COLO829 (cell line): ENCODE data around the gene LENG8.
"Not testable (repeated sequence)": the region's sequence is repeated elsewhere in the genome, so short reads cannot be mapped to it uniquely, and the experiment has no call there.

Source experiments
- DNase-seq: peaks from one replicate; pipeline ENCODE4 v3.0.0; 2012; ENCODE audit warnings: low spot score

Gene LENG8

GRCh38 chr19:54462047-54462654 lies 13.2 kb downstream of the LENG8 start:
- DNase-seq, result no peak

GRCh38 chr19:54462655-54463530 lies 13.9 kb downstream of the LENG8 start:
- no peak for DNase-seq

GRCh38 chr19:54463531-54464043 lies 14.6 kb downstream of the LENG8 start, which contains the start of gene LENG9:
Gene LENG9, minus strand, starts transcription at chr19:54463778. Its CDS starts 252 bp downstream, at chr19:54463526.
- no peak for DNase-seq

DNA sequence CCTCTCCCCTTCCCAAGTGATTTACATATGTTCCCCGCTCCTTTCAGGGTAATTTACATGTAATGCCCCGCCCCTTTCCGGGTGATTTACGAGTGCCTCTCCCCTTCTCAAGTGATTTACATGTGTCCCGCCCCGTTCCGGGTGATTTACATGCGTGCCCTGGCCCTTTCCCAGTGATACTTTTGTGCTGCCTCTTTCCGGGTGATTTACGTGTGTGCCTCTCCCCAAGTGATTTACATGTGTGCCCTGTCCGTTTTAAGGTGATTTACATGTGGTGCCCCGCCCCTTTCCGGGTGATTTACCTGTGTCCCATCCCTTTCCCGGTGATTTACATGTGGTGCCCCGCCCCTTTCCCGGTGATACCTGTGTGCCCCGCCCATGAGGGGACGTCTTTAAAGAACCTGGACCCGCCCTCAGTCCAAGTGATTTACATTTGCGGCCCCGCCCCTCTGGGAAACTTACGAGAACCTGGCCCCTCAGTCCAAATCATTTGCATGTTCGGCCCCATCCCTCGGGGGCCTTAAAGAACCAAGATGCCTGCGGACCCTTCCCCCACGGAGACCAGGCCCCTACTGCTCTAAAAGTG lies 15.1 kb downstream of the LENG8 start:
- peak; percentile 98 for DNase-seq

DNA sequence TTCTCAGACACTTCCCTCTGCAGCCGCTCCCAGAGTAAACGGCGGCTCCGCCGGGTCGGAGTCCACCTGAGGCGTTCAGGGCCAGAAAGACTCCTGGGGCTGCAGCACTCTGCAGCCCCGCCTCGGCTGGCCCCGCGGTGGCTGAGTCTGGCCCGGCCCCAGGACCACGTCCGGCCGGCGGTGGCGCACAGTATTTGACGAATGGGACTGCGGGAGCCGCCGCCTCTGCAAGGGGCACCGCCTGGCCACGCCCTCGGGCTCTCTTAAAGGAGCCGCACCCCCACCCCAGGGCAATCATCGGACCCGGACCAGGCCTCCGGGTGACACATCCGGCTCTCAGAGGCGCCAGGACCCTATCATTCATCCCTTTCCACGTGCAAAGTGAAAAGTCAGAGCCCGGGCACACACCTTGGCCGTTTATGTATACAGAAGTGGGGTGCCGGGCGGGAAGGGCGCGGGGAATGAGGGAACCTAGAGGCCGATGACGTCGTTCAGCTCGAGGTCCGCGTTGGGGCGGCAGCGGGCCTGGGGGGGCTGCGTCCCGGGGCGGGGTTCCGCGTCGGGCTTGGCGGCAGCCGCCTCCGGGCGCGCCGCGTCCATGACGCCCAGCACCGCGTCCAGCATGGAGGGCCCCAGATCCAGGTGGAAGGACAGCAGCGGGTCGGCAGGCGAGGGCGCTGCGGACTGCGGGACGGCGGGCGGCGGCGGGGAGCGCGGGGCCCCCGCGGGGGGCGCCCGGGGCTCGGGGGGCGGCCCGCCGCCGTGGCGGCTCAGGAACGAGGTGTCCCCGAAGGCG lies 15.8 kb downstream of the LENG8 start:
- peak; percentile 64 for DNase-seq

DNA sequence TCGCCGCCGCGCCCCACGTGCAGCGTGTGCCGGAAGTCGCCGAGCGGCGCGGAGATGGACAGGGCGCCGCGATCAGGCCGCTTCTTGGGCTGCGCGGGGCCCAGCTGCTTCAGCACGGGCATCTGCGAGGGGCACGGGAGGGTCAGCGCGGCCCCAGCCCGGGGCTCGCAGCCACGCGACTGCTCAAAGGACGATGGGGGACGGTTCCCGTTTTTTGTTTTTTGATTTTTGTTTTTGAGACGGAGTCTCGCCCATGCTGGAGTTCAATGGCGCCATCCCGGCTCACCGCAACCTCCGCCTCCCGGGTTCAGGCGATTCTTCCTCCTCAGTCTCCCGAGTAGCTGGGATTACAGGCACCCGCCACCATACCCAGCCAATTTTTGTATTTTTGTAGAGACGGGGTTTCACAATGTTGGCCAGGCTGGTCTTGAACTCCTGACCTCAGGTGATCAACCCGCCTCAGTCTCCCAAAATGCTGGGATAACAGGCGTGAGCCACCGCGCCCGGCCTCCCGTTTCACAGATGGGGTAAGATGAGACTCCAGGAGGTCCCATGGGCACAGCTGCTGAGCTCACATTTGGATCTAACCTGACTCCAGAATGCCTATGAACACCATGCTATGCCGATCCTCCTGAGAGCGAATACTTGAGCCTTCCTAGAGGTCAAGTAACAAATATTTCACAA lies 16.6 kb downstream of the LENG8 start:
- DNase-seq, result no peak

DNA sequence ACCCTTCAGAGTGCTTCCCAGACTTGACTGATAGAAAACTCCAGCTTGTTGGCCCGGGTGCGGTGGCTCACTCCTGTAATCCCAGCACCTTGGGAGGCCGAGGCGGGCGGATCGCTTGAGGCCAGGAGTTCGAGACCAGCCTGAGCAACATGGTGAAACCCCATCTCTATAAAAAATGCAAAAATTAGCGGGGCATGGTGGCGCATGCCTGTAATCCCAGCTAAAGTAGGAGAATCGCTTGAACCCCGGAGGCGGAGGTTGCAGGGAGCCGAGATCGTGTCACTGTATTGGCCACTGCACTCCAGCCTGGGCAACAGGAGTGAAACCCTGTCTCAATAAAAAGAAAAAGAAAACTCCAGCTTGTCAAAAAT lies 17.1 kb downstream of the LENG8 start:
- DNase-seq, result not testable (repeated sequence)

- no peak for DNase-seq
Observed at GRCh38 chr19:54469496-54469934, 20.5 kb downstream of the LENG8 start.

- no peak for DNase-seq
Observed at GRCh38 chr19:54470276-54470887, 21.4 kb downstream of the LENG8 start.

DNA sequence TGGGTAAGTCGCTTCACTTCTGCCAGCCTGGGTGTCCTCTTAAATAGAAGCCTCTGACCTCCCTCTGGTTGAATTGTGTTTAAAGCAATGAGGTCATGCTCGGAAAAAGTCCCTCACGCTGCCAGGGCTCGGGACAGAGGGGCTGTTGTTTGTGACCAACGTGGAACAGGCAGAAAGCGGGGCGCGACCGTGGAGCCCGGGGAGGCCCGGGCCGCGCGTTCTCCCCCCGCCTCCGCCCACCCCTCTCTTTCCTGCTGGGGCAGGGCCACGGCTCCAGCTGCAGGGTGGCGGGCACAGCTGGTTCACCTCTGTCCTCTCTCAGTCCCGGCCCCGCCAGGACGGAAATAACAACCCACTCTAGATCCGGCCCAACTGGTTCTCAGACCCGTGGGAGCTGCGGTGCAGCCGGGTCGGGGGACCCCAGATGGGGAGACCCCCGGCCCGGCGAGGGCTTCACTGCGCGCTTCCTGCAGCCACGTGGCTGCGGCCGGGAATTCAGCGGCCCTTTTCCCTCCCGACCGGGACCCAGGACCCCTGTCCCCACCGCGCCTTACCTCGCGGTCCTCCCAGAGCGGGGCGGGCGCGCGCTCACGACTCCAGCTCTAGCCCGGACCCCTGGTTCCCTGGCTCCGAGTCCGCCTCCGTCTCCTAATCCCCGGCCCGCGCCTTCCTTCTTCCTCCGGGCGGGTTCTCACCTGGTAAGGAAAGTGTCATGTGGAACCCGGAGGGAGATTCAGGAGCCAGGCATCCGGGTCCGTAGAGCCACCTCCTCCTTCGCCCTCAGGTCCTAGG lies 22.2 kb downstream of the LENG8 start:
- DNase-seq, result peak; percentile 27

GRCh38 chr19:54473071-54473891 lies 24.3 kb downstream of the LENG8 start, which contains the start of gene CDC42EP5:
Gene CDC42EP5, minus strand, starts transcription at chr19:54473296. Its CDS starts 7,749 bp downstream, at chr19:54465547.
- DNase-seq, result peak; percentile 76

- no peak for DNase-seq
Observed at GRCh38 chr19:54473892-54474372, 24.9 kb downstream of the LENG8 start.

GRCh38 chr19:54475706-54476105 lies 26.7 kb downstream of the LENG8 start:
- DNase-seq, result no peak

DNA sequence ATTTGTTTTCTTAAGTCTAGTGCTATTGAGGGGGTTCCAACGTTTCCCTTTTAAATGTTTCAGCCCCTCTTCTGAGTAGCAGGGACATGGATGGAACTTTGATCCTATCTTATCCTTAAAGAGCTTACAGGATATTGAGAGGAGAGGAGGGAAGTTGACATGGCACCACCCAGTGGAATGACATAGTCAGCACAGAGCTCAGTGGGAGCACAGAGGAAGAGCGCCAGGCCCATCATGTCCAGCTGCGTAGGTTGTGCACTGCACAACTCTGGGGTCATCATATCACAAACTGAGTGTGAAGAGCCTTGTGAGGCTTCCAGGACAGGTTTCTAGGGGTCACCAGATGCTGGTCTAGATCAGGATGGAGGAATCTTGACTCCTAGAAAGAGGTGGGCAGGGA lies 28.7 kb downstream of the LENG8 start:
- DNase-seq, result no peak

GRCh38 chr19:54478677-54479266 lies 29.8 kb downstream of the LENG8 start:
- peak; percentile 42 for DNase-seq

DNA sequence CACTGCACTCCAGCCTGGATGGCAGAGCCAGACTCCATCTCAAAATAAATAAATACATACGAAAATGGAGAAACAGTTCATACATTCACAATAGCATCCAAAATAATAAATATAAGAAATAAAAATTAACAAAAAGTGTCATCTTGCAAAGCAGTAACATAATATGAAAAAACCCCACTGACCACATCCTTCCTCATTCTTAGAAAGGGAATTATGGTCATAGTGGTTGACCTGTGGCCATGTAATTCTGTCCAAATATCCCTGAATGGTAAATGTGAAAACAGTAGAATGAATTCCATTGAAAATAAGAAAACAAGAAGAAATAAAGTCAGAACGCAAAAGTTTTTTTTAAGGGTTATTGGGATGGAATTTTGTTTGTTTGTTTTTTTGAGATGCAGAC lies 31.1 kb downstream of the LENG8 start:
- no peak for DNase-seq

GRCh38 chr19:54481326-54481930 lies 32.4 kb downstream of the LENG8 start:
- no peak for DNase-seq

DNA sequence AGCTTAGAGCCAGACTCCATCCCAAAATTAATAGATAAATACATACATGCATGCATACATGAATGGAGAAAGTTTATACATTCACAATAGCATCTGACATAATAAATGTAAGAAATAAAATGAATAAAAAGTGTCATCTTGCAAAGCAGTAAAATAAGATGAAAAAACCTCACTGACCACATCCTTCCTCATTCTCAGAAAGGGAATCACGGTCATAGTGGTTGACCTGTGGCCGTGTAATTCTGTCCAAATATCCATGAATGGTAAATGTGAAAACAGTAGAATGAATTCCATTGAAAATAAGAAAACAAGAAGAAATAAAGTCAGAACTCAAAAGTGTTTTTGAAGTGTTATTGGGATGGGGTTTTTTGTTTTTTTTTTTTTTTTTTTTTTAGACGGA lies 33.9 kb downstream of the LENG8 start:
- no peak for DNase-seq
